Activated T-helper 2 cell treated with anti-CD3 and anti-CD28 coated beads, Interferon-gamma antibody, Interleukin-2, Interleukin-4, amounts not matched to agents 10 μg/mL and 5 μg/mL and 100 μg/mL, durations not matched to agents 14 hours and 24 hours and 36 hours (primary cell): Measurements from ENCODE around the gene SAFB2. TPM values are rescaled to one million over a fixed set of nuclear protein-coding genes. Genes with fewer than 3 reads are reported as not detected.

Source experiments
- DNase-seq: peaks from one replicate; pipeline ENCODE4 v3.0.0; 2021; ENCODE audit warnings: low spot score
- H3K27ac Mint-ChIP-seq: one replicate; pipeline ENCODE4 v1.8.0; 2021; ENCODE audit warnings: mixed read lengths
- H3K27me3 Mint-ChIP-seq: one replicate; pipeline ENCODE4 v1.8.0; 2021; ENCODE audit warnings: low read depth, mixed read lengths
- H3K36me3 Mint-ChIP-seq: one replicate; pipeline ENCODE4 v1.8.0; 2021; ENCODE audit warnings: low read depth, mixed read lengths
- H3K4me1 Mint-ChIP-seq: one replicate; pipeline ENCODE4 v1.8.0; 2021; ENCODE audit warnings: low read depth, mixed read lengths
- H3K4me3 Mint-ChIP-seq: one replicate; pipeline ENCODE4 v1.8.0; 2021; ENCODE audit warnings: low read depth, mild to moderate bottlenecking, moderate library complexity, mixed read lengths
- H3K9me3 Mint-ChIP-seq: one replicate; pipeline ENCODE4 v1.8.0; 2021; ENCODE audit warnings: mixed read lengths
- intact Hi-C: fragments of 100-400 bp; cut with micrococcal nuclease; formaldehyde crosslinking; loops from one replicate; pipeline ENCODE4 v1.15.1; 2023
- total RNA-seq: library from RNA; stranded (reverse); gene quantifications from 2 replicates; pipeline ENCODE4 v1.2.3, GENCODE V29; 2022

Gene SAFB2
- total RNA-seq, 1 donor from 2014 or later = 96.7 TPM

GRCh38 chr19:5651361-5651760 is 28.8 kb upstream of the SAFB2 start:
- no peak for DNase-seq
- intact Hi-C loops = no loop called here
- Mint-ChIP-seq H3K27ac (no peak overlapping the region), H3K27me3 (no peaks in the 10 kb centered on the region), H3K4me3 (no peak overlapping the region), H3K36me3 (peaks cover 82% of the 10 kb centered on the region), H3K4me1 (no peaks in the 10 kb centered on the region), H3K9me3 (no peaks in the 10 kb centered on the region)

- Mint-ChIP-seq H3K9me3 (no peaks in the 10 kb centered on the region), H3K4me3 (no peak overlapping the region), H3K27me3 (no peaks in the 10 kb centered on the region), H3K4me1 (peaks cover 10% of the 10 kb centered on the region), H3K36me3 (peaks cover 85% of the 10 kb centered on the region), H3K27ac (no peak overlapping the region)
- no peak for DNase-seq
- intact Hi-C loops = no loop called here
These were observed 25.9 kb upstream of the SAFB2 start for GRCh38 chr19:5648464-5648863.

GRCh38 chr19:5646703-5647102 is 24.1 kb upstream of the SAFB2 start:
- H3K4me3 Mint-ChIP-seq = no peak overlapping the region
- H3K4me1 Mint-ChIP-seq = peaks cover 12% of the 10 kb centered on the region
- peaks cover 85% of the 10 kb centered on the region for H3K36me3 Mint-ChIP-seq
- H3K27ac Mint-ChIP-seq = no peak overlapping the region
- no peak for DNase-seq
- no peaks in the 10 kb centered on the region for H3K27me3 Mint-ChIP-seq
- H3K9me3 Mint-ChIP-seq = no peaks in the 10 kb centered on the region
- intact Hi-C loops = no loop called here

- intact Hi-C loops = no loop called here
- peaks cover 82% of the 10 kb centered on the region for H3K36me3 Mint-ChIP-seq
- H3K9me3 Mint-ChIP-seq = no peaks in the 10 kb centered on the region
- no peak for DNase-seq
- peaks cover 15% of the 10 kb centered on the region for H3K4me1 Mint-ChIP-seq
- no peak overlapping the region for H3K27ac Mint-ChIP-seq
- H3K27me3 Mint-ChIP-seq = no peaks in the 10 kb centered on the region
- H3K4me3 Mint-ChIP-seq = no peak overlapping the region
These were observed 22.8 kb upstream of the SAFB2 start for GRCh38 chr19:5645409-5645808.

GRCh38 chr19:5644037-5644436 is 21.5 kb upstream of the SAFB2 start:
- Mint-ChIP-seq H3K4me3 (no peak overlapping the region), H3K36me3 (peaks cover 73% of the 10 kb centered on the region), H3K9me3 (no peaks in the 10 kb centered on the region), H3K27ac (no peak overlapping the region), H3K27me3 (no peaks in the 10 kb centered on the region), H3K4me1 (peaks cover 15% of the 10 kb centered on the region)
- intact Hi-C loops = no loop called here
- no peak for DNase-seq

- intact Hi-C loops = no loop called here
These were observed 20.5 kb upstream of the SAFB2 start for GRCh38 chr19:5643060-5643459.

GRCh38 chr19:5642204-5642603 is 19.6 kb upstream of the SAFB2 start:
- no peaks in the 10 kb centered on the region for H3K27me3 Mint-ChIP-seq
- intact Hi-C loops = no loop called here
- H3K36me3 Mint-ChIP-seq = peaks cover 70% of the 10 kb centered on the region
- H3K27ac Mint-ChIP-seq = no peak overlapping the region
- no peak overlapping the region for H3K4me3 Mint-ChIP-seq
- H3K9me3 Mint-ChIP-seq = no peaks in the 10 kb centered on the region
- H3K4me1 Mint-ChIP-seq = peaks cover 15% of the 10 kb centered on the region
- DNase-seq = no peak

More at GRCh38 chr19:5643060-5643459, 20.5 kb upstream of the SAFB2 start:
- Mint-ChIP-seq H3K4me1 (peaks cover 15% of the 10 kb centered on the region), H3K4me3 (no peak overlapping the region), H3K27me3 (no peaks in the 10 kb centered on the region), H3K27ac (no peak overlapping the region), H3K36me3 (peaks cover 71% of the 10 kb centered on the region), H3K9me3 (no peaks in the 10 kb centered on the region)
- DNase-seq = no peak

GRCh38 chr19:5641171-5641570 is 18.6 kb upstream of the SAFB2 start:
- Mint-ChIP-seq H3K4me3 (no peak overlapping the region), H3K36me3 (peaks cover 59% of the 10 kb centered on the region)

GRCh38 chr19:5637971-5638370 is 15.4 kb upstream of the SAFB2 start:
- Mint-ChIP-seq H3K4me1 (peaks cover 14% of the 10 kb centered on the region), H3K4me3 (no peak overlapping the region), H3K36me3 (peaks cover 42% of the 10 kb centered on the region), H3K9me3 (no peaks in the 10 kb centered on the region), H3K27ac (no peak overlapping the region), H3K27me3 (no peaks in the 10 kb centered on the region)
- intact Hi-C loops = no loop called here
- DNase-seq = no peak

More at GRCh38 chr19:5641171-5641570, 18.6 kb upstream of the SAFB2 start:
- no peaks in the 10 kb centered on the region for H3K9me3 Mint-ChIP-seq
- peaks cover 15% of the 10 kb centered on the region for H3K4me1 Mint-ChIP-seq
- intact Hi-C loops = no loop called here
- H3K27ac Mint-ChIP-seq = no peak overlapping the region
- no peak for DNase-seq
- H3K27me3 Mint-ChIP-seq = no peaks in the 10 kb centered on the region

GRCh38 chr19:5635427-5635826 is 12.9 kb upstream of the SAFB2 start:
- no peaks in the 10 kb centered on the region for H3K9me3 Mint-ChIP-seq
- H3K4me3 Mint-ChIP-seq = no peak overlapping the region
- no peaks in the 10 kb centered on the region for H3K27me3 Mint-ChIP-seq
- H3K27ac Mint-ChIP-seq = no peak overlapping the region
- intact Hi-C loops = no loop called here
- H3K4me1 Mint-ChIP-seq = peaks cover 24% of the 10 kb centered on the region
- H3K36me3 Mint-ChIP-seq = peaks cover 43% of the 10 kb centered on the region
- no peak for DNase-seq

- DNase-seq = no peak
- Mint-ChIP-seq H3K36me3 (peaks cover 60% of the 10 kb centered on the region), H3K4me3 (no peak overlapping the region), H3K9me3 (no peaks in the 10 kb centered on the region), H3K27ac (no peak overlapping the region), H3K4me1 (peaks cover 43% of the 10 kb centered on the region), H3K27me3 (no peaks in the 10 kb centered on the region)
- intact Hi-C loops = no loop called here
These were observed 10.1 kb upstream of the SAFB2 start for GRCh38 chr19:5632657-5633056.

- H3K4me3 Mint-ChIP-seq = no peak overlapping the region
- H3K27ac Mint-ChIP-seq = no peak overlapping the region
- intact Hi-C loops = no loop called here
- no peaks in the 10 kb centered on the region for H3K27me3 Mint-ChIP-seq
- no peak for DNase-seq
- H3K4me1 Mint-ChIP-seq = peaks cover 47% of the 10 kb centered on the region
- no peaks in the 10 kb centered on the region for H3K9me3 Mint-ChIP-seq
- H3K36me3 Mint-ChIP-seq = peaks cover 60% of the 10 kb centered on the region
These were observed 9.7 kb upstream of the SAFB2 start for GRCh38 chr19:5632241-5632612.

GRCh38 chr19:5631567-5632240 is 9.1 kb upstream of the SAFB2 start:
- intact Hi-C loops = no loop called here
- Mint-ChIP-seq H3K36me3 (peaks cover 63% of the 10 kb centered on the region), H3K27me3 (no peaks in the 10 kb centered on the region), H3K4me3 (no peak overlapping the region), H3K9me3 (no peaks in the 10 kb centered on the region), H3K4me1 (peaks cover 48% of the 10 kb centered on the region), H3K27ac (no peak overlapping the region)
- no peak for DNase-seq
